HG02885 (cell line): ENCODE data around the gene TSSC4.

Experiments
- ATAC-seq: cut with Tn5 transposase; IDR thresholded peaks from one replicate; pipeline ENCODE4 v1.9.1; 2021; ENCODE audit warnings: mild to moderate bottlenecking; ENCODE audit not compliant: unreplicated experiment, poor library complexity

The TSSC4 gene

DNA sequence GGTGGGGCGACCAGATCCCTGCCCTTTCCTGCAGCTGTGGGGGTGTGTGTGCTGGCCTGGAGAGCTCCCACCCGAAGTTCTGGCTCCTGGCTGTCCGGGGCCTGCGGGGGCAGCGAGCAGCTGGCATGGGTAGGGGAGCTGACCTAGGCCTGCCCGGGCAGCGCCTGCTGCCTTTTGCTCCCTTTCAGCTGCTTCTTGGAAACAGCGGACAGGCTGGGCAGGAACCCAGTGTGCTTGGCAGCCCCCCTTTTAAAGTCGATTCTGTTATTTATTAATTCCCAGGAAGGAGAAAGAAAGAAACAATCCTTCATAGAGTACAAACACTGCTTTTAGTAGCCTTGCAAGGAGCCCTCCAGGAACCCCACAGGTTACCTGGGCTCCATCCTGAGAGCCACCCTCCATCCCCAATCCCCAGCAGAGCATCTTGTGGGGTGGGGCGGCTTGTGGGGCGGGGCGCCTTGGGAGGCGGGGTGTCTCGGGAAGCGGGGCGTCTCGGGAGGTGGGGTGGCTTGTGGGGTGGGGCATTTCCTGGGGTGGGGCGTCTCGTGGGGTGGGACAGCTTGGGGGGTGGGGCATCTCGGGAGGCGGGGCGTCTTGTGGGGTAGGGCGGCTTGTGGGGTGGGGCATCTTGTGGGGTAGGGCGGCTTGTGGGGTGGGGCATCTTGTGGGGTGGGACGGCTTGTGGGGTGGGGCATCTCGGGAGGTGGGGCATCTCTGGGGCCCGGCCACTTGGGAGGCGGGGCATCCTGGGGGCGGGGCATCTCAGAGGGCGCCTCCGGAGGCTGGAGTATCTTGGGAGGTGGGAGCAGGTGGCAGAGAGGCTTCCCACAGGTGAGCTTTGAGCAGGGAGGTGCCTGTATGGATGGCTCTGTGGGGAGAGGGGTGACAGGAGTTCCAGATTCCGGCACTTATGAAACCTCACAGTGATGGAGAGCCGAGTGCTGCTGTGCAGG, 16.4 kb upstream of the TSSC4 start:
- ATAC-seq, result no peak

DNA sequence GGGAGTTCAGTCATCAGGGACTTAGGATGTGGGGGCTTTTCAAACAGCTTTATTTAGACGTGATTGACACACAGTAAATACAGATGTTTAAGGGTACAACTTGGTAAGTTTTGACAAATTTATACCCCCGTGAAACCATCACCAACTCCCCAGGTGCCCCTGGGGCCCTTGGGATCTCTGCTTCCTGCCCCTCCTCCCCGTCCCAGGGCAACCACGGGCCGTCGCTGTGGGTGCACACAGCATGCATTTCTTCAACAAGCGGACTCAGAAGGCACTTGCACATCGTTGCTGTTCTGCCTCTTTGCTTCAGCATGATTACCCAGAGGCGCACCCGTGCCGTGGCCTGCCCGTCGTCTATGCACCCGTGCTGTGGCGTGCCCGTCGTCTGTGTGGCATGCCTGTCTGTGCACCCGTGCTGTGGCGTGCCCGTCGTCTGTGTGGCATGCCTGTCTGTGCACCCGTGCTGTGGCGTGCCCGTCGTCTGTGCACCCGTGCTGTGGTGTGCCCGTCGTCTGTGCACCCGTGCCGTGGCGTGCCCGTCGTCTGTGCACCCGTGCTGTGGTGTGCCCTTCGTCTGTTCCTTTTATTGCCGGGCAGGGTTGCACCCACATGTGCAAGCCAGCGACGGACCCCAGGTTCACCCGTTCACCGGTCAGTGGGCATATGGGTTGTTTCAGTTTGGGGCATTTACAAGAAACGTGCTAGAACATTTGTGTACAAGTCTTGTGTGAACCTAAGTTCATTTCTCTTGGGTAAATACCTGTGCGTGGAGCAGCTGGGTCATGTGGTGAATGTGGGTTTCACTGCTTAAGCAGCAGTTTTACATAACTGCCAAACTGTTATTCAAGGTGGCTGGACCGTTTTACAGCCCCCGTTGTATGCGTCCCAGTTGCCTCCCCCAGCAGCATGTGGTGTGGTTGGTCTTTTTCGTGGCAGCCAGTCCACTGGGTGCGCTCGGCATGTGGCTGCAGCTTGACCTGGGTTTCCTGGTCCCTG, 15.1 kb upstream of the TSSC4 start:
- ATAC-seq, result peak; percentile 36

DNA sequence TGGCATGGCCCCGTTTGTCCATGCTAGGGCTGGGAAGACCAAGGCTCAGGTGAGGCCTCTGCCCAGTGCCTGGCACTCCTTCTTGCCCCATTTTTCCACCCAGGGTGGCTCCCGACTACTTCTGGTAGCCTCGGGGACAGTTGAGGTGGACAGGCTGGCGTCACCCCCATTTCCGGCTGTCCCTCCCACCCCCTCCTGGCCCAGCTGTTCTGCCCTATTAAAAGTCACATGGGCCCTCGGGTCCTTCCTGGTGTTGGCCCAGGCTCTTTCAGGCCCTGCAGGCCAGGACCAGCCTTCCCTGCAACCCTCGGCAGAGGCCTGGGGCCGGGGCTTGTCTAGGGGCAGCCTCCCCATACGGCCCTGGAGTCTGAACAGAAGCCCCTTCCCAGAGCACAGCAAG, 14.0 kb upstream of the TSSC4 start:
- no peak for ATAC-seq

DNA sequence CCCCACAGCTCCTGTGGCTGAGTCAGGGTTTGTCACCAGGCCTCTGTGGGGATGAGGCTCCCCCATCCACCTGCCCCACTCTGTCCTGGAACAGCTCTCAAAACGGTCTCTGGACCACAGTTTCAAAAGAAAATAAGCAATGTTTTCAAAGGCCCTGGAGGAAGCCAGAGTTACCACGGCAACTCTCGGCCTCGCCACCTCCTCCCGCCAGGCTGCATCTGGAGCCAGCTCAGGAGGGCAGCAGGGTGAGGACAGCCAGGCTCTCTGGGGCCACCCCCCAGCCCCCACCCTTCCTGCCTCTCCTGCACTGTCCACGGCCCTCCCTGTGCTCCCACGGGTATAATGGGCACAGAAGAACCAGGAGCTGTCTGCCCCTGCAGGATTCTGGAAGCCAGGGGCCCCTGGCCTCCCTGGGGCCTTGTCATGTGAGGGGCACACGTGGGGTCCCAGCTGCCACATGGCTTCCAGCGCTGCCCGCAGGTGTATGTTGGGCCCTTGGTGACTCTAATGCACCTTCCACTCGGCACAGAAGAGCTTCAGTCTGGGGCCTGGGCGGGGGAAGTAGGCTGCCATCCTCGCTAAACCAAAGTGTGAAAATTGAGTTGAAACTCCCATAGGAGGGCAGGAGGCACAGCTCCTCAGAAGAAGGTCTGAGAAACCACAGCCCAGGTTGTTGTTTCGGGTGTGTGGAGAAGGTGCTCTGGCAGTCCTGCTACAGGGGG, 13.1 kb upstream of the TSSC4 start:
- ATAC-seq, result no peak

DNA sequence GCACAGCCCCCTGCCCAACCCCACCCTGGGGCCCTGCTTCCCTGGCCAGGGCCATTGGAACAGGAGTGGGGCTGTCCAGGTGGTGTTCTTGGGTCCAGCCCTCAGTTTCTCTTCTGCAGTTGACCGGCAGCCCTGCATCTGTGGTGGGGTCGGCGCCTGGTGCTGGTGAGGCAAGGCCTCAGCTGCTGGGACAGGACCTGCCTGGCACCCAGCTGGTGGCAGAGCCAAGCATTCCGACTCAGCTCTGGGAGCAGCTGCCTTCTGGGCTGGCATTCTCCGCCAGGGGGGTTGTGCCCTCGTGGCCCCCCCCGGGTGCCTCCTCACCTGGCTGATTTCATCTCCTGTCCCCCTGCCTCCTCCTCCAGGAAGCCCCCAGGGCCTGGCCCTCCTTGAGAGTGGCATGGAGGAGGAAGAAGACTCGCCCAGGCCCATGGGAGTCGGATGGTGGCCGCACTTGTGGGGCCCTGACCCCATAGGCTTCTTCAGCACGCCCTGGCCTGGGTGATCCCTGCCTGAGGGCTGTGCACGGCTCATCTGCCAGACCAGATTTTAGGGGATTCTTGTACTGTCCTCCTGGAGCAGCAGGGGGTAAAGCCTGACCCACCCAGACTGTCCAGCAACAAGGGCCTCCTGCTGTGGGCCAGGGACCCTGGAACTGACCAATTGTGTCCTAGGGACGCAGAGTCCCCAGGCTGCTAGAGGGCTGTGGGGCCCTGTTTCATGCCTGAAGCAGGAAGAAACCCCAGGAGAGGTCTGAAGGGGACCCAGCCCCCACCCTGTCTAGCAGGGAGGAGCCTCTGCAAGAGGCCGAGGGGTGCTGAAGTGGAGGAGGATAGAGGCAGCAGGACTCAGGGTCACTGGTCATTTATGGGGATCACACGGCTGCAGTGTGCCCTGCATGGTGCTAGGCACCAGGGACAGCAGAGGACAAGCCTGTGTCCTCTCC, 11.8 kb upstream of the TSSC4 start:
- ATAC-seq, result no peak

DNA sequence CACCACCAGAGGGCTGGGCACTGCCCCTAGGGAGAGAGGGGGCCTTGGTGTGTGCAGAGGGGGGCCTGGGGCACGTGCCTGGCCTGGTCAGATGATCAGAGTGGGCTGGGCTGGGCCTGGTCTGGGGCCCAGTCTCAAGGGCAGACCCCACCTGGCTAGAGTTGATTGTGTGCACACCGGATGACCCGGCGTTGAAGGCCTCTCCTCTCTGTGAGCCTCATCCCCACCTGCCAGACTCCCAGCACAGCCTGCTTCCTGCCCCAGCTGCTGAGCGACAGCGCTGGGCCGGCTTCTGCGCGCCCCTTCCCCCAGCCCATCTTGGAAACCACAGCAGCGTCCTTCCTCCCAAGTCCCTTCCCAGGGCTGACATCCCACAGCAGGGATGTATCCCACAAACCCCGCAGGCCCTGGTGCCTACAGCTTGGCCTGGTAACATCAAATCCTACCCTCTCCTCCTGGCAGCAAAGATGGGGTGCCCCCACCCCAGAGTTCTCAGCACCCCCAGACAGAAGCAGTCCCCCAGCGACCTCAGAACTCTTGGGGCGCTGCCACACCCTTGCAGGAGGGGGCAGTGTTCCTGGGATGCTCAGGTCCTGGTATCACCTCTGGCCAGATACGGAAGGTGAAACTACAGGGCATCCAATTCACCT, 11.0 kb upstream of the TSSC4 start:
- no peak for ATAC-seq

DNA sequence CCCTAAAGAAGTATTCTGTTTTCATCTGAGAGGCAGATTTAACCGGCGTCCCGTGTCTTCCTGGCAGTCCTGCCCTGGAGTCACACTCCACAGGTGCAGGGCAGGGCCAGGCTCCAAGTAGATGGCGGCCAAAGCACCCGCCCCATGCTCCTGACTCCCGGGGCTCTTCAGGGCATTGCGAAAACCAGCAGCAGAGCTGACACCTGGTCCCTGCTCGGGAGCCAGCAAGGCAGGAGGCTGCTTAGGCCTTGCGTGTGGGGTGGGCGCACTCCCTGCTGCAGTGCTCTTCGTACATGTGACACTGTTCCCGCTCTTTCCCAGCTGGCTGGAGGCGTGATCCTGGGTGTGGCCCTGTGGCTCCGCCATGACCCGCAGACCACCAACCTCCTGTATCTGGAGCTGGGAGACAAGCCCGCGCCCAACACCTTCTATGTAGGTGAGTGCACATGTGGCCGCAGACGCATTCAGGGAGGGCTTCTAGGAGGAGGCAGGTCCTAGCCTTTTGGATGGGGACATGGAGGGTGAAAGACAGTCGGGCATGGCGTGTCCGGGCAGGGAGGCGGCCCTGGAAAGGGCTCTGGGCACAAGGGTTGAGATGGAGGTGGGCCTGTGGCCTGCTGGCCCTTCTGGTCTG, 10.3 kb upstream of the TSSC4 start:
- ATAC-seq, result no peak

DNA sequence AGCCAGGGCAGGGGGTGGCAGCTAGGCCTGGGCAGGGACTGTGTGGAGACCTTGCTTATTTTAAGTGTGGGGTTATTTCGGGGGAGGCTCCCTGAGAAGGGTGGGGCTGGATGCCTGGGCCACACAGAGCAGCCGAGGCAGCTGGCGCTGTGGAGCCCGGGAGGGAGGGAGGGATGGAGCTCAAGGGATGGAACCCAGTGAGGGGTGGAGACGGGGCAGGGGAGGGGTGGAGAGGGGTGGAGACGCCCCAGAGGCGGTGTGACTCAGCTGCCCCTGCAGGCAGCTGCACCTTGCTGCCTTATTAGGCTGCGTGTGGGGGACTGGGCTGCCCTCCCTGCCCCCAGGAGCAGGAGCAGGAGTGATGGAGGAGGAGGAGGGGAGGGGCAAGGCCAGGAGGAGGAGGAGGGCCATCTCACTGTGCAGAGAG, 9.8 kb upstream of the TSSC4 start:
- ATAC-seq, result no peak

DNA sequence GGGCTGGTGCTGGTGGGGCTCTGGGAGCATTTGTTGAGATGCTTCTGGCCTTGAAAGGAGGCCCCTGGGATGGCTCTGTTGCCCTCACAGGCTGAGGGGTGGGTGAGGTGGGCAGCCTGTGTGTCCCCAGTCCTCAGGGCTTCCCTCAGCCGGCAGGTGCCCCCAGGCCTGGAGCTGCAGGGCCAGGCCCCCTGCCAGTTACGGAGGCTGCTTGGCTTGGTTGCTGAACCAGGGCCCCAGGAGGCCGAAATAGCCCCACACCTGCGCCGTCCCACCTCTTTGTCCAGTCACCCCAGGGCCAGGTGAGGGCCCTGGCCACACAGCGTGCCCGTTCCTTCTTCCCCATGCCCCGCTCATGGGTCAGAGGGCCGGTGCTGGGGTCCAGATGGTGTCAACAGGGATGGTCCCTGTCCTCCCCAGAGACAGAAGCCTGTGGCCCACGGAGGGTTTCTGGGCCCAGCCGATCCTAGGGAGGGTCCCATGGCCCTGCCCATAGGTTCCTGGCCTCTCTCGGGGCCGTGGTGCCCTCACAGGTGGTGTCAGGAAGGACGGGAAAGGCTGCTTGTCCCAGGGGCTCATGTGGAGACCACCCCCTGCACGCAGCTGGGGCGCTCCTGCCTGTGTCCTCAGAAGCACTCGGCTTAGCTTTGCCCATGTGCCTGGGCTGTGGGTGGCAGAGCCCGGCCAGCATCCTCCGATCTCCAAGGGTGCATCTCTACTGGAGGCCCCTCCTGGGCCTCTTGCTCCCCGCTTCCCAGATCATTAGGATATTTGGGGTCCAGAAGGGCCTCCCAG, 9.2 kb upstream of the TSSC4 start:
- ATAC-seq, result no peak

DNA sequence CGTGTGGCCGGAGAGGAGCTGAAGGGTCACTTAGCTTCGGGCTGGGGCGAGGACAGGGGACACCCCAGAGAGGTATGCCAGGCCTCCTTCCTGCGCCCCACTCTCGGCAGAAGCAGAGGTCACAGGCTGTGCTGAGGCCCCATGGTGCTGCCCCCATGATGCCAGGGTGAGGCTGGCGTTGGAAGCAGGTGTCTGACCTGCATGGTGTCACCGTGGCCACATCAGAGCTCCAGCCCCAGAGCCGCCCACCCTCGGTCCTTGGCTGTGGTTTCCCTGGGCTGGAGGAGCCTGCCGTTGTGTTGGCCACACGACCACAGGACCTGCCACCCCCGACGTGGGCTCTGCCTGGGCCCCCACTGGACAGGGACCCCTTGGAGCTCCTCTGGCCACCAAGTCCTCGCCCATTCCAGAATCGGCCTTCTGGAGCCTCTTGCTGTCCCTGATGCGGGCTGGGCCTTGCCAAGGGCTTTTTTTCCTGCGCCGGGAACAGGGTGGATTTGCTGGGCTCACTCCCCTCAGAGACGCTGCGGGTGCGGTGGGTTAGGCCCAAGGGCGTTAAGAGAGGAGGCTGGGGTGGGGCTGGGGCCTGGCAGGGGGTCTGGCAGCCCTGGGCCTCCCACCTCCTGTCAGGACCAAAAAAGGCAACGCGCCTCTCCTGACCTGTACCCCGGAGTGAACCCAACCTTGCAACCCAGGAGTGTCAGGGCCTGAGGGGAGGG, 8.2 kb upstream of the TSSC4 start:
- no peak for ATAC-seq

DNA sequence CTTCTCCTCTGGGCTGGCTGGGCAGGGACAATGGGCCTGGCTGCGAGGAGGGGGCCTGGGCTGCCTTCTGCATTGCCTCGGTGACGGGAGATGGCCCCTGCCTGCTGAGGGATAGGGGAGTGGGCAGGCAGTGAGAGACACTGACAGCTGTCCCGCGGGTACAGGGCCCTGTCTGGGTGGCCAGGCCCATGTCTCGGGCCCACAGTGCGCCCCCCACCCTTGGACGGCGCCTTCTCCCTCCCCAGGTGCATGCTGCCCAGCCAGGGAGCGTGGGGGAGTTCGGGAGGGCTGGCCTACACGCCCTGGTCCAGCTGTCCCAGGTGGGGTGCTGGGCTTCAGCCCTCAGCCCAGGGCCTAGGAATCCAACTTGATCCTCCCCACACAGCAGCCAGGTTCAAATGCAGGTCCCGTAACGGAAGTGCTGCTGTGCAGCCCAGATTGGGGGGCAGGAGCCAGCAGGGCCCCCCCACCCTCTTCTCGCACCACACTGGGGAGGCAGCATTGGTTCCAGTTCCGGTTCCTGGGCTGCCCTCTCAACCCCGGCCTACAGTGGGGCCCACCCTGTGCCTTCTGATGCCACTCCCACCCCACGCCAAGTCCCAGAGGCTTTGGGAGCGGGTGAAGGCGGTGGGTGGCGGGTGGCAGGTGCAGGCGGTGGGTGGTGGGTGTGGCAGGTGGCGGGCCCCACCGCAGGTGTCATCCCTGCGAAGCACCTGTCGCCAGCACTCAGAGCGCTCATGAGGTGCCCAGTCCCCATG, 7.3 kb upstream of the TSSC4 start:
- no peak for ATAC-seq

DNA sequence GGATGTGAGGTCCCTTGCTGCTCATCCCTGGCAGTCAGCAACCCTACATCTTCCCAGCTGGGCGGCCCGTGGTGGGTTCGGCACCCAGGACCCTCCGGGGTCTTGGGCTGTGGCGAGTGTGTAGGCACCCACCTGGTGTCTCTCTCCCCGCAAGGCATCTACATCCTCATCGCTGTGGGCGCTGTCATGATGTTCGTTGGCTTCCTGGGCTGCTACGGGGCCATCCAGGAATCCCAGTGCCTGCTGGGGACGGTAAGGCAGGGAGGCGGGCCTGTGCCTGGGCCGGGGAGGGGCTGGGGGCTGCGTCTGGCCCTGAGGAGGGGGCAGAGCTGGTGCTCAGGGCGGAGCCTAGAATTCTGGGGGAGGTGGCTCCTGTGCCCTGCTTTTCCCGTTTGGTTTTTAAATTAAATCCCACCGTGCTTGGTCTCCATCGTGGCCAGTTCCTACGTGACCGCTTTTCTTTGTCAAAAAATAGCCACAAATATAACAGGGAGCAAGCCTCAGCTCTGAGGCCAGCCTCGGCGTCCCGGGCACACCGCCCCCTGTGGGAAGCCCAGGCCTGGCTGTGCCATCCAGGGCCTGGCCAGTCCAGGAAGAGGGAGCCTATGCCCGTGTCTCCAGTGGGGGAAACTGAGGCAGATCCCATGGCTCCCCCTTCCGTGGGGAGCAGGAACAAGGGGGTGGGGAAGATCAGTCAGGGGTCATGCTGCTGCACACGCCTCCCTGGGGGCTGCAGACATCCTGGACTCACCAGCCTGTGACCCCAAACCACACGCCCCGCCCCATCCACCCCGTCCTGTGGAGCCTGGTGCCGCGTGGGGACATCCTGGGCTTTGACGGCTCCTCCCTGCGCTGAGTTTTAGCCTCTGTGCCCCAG, 6.4 kb upstream of the TSSC4 start:
- ATAC-seq, result no peak

DNA sequence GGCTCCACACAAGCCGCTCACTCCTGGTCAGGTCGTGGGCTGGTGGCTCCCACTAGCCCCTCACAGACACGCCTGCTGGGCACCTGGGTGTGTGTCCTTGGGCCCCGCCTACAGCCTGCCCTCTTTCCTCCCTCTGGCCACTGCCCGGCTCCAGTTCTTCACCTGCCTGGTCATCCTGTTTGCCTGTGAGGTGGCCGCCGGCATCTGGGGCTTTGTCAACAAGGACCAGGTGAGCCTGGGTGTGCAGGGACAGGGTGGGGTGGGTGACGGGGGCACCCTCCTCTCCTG, 5.8 kb upstream of the TSSC4 start:
- no peak for ATAC-seq

DNA sequence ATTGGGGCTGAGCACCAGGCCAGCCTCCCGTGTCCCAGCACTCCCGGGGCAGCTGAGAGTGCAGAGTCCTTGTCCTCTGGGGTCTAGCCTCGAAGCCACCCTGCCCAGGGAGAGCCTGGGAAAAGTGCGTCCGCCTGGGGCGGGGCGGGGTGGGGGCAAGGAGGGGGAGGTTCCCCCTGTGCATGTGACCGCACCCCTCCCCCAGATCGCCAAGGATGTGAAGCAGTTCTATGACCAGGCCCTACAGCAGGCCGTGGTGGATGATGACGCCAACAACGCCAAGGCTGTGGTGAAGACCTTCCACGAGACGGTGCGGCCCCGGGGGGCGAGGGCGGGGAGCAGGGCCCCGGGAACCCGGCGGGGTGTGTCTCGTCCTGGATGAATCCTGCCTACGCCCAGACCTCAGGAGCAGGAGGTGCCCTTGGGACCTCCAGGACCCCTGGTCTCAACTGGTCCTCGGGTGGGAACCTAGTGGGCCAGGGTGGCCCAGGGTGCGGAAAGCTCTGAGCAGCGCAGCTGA, 5.3 kb upstream of the TSSC4 start:
- no peak for ATAC-seq

DNA sequence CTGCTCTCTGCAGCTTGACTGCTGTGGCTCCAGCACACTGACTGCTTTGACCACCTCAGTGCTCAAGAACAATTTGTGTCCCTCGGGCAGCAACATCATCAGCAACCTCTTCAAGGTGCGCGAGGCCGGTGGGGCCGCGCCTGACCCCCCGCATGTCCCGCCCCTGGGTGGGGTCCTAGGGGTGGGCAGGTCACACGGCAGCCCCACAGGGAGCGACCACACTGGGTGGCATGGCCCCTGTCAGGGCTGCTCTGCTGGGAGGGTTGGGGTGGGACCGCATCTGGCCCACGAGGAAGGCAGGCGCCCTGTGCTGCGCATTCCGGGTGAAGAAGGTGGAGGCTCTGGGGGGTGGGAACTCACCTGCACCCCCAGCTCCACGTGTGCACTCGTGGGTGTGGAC, 4.7 kb upstream of the TSSC4 start:
- ATAC-seq, result no peak
